GM12801 (cell line): ENCODE data around the gene GALNT9.

Experiments
- TF ChIP-seq, protein P1 (sequence below): IDR thresholded peaks from one replicate; pipeline ENCODE4 v1.5.1; 2011; ENCODE audit warnings: control low read depth; ENCODE audit not compliant: insufficient read length; ENCODE audit errors: extremely low read depth

Gene GALNT9

DNA sequence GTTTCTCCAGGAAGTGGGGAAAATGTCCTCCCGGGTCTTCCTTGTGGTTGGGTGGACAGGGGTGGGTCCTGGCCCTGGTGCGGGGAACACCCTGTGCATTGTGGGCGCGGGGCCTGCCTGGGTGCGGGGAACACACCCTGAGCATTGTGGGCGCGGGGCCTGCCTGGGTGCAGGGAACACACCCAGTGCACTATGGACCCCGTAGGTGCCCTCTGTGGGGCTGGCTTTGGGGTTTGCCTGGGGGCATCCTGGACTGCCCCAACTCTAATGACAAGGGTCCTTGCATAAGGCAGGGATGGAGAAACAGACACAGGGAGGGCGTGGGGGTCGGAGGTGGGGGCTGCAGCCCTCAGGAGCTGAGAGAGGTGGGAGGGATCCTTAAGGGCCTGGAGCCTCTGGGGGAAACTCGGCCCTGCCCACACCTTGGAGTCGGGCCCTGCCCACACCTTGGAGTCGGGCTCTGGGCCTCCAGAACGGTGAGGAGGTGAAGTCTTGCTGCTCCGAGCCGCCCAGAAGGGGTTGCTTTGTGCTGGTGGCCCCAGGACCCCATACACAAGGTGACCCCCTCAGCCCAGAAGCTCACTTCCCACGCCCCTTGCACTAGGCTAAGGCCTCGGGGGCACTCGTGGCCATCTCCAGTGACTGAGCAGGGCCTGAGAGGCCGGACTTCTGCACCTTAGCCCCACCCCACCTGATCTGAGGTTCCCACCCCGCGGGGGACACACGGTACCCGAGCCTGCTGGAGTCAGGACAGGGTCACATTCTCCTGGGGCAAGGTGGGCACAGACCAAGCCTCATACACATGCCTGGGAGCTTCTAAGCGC, 69.3 kb downstream of the GALNT9 start:
- TF ChIP-seq, protein P1, sequence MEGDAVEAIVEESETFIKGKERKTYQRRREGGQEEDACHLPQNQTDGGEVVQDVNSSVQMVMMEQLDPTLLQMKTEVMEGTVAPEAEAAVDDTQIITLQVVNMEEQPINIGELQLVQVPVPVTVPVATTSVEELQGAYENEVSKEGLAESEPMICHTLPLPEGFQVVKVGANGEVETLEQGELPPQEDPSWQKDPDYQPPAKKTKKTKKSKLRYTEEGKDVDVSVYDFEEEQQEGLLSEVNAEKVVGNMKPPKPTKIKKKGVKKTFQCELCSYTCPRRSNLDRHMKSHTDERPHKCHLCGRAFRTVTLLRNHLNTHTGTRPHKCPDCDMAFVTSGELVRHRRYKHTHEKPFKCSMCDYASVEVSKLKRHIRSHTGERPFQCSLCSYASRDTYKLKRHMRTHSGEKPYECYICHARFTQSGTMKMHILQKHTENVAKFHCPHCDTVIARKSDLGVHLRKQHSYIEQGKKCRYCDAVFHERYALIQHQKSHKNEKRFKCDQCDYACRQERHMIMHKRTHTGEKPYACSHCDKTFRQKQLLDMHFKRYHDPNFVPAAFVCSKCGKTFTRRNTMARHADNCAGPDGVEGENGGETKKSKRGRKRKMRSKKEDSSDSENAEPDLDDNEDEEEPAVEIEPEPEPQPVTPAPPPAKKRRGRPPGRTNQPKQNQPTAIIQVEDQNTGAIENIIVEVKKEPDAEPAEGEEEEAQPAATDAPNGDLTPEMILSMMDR = no peak

DNA sequence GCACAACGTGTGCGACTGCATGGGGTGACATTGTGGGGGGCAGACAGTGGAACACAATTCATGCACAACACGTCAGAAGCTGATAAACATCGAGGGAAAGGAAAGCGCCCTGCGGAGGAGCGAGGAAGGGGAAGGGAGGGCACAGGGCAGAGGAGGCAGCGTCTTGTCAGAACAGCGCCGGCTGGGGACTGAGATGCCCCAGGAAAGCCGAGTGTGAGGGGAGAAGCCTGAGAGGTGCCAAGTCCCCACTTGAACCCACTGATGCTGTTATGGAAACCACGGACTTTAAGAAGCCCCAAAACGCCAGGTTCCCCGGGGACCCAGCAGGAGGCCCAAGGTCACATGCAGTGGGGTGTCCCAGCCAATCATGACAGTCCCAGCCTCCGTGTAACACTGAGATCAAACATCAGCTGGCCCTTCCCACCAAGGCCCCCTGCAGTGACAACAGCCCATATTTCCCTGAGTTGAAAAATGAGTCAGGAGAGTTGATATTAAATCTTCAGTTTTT, 70.0 kb downstream of the GALNT9 start:
- TF ChIP-seq, protein P1 = no peak

DNA sequence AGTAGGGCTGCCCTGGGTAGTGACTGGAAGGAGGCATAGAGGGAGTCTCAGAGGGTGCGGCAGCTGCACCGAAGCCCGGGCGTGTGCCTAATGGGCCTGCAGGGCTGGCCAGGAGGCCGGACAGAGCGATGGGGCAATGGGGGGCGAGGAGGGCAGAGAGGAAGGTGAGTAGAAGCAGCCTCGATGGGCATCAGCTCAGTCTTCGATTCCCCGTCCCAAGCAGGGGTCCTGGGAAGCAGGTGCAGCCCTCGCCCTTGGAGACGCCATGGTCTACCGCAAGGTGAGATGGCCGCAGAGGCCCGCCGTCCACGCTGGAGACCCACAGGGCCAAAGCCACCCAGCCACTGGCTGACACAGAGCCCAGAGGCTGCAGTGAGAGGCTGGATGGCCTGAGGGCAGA, 70.8 kb downstream of the GALNT9 start:
- TF ChIP-seq, protein P1 = no peak

DNA sequence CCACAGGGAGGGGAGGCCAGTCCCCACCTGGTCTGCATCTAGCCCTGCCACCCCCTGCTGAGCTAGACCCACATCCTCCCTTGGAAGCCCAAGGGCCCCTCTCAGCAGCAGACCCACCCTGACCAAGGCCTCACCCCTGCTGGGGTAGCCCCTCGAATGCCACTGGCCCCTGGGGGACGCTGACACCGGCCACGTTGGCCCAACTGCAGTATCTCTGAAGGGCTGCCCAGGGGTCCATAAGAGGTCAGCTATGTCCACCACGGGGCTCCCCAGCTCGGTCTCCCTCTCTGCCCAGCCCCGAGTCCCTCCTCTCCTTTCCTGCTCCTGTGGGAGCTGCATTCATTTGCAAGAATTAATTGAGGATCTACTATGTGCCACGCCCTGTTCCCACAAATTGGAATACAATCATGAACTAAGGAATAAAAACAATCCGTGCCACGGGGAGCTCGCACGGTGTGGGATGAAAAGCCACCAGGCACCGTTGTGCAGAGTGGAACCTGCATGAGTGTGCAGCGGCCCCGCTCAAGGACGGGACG, 71.4 kb downstream of the GALNT9 start:
- TF ChIP-seq, protein P1 = no peak

DNA sequence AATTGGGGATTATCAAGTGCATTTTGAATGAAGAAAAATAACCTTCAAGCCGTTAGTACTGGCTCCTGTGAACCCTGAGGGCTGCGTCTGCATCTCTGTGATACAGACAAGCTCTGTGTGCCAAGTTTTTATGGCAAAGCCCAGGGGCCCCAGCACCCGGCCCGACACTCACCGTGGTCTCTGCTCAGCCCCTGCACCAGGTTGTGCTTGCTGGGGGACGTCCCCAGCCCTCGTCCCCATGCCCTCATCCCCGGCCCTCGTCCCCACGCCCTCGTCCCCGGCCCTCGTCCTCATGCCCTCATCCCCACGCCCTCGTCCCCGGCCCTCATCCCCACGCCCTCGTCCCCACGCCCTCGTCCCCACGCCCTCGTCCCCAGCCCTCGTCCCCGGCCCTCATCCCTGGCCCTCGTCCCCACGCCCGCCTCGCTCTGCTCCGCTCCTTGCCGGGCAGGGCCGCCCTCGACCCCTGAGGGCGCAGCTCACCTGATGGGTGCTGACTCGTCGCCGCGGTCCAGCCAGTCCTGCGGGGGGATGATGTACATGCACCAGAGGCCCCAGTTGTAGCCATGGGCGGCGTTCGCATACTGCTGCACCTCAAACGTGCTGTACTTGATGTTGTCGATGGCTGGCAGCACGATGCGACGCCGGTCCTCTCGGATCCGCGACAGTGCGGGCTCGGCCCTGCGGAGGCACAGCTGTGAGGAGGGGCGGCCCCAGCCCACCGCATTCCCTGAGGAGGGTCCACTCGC, 72.0 kb downstream of the GALNT9 start:
- TF ChIP-seq, protein P1 = no peak

DNA sequence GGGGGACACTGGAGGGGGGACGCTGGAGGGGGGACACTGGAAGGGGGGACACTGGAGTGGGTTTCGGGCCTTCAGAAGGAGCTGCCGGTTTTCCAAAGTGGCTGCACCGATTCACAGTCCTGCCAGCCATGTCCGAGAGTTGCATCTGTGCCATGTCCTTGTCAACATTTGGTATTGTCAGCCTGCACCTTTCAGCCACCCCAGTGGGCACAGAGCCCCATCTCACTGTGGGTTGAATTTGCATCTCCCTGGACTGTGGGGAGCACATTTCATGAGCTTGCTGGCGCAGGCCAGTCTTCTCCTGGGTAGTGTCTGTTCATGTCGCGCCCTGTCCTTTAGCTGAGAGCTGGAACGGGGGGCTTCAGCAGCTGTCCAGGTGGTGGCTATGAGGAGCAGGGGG, 72.7 kb downstream of the GALNT9 start:
- TF ChIP-seq, protein P1 = no peak

DNA sequence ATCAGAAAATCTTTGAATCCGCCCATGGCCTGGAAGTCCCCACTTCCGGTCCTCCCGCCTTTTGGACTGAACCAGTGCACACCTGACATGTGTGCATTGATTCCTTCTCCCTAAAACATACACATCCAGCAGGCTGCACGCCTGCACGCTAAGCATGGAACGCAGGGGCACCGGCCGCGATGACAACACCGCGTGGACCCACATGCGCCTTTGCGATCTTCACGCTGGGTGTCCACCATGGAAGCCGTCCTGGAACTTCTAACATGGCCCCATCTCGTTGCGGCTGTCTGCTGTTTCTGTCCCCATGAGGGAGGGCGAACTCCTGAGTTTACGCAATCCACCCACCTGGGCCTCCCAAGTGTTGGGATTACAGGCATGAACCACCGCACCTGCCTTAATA, 73.7 kb downstream of the GALNT9 start:
- TF ChIP-seq, protein P1 = no peak
